Measurements from ENCODE around the gene GPS1. TPM values are rescaled to one million over a fixed set of nuclear protein-coding genes. Genes with fewer than 3 reads are reported as not detected.
A peak's percentile ranks its signal among the peaks of the same experiment; 100 is the strongest.

The GPS1 gene
- total and polyA plus RNA-seq, 10 of the 15 experiments (the other 5 are each of a cell fraction or from before 2014, with no cell fraction given): 2.2 to 146 (median 77.7) TPM

DNA sequence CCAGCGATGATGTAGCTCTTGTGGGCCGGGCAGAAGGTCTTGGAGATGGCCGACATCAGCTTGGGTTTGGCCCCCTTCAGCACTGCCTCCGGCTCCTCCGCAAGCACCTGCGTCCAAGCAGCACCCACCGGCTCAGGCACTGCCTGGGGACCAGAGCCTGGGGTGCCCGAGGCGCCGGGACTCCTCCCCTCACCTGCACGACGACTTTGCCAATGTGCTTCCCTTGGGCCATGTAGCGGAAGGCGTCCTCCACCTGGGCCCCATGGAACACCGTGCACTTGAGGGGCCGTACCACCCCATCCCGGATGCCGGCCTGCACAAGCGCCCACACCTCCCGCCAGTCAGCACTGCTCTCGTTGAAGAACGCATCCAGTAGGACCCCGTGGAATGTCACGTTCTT is 31.3 kb downstream of the GPS1 start:
- CTCF ChIA-PET: no interaction called here
- no peak overlapping the region for H2AFZ ChIP-seq (ENCODE audit: control insufficient read depth, low read depth, low read length)
- SMC1A ChIA-PET (ENCODE audit: uncharacterized antibody, unreplicated experiment): no interaction called here
- WGBS (ENCODE audit: insufficient coverage, insufficient replicate concordance, low lambda C conversion rate, missing lambda C conversion rate): 98% methylated on average over 23 of the region's 24 CpGs
- POLR2A ChIA-PET: no interaction called here
- RAD21 ChIA-PET (ENCODE audit: unreplicated experiment): no interaction called here
- no peaks in the 10 kb centered on the region for H3K79me2 ChIP-seq (ENCODE audit: control insufficient read depth, insufficient read depth, low read length)
- H3K4me2 ChIP-seq (ENCODE audit: control insufficient read depth, insufficient read depth): no peak overlapping the region
- no peak overlapping the region for H3K9ac ChIP-seq (ENCODE audit: control insufficient read depth, insufficient read depth, low read length)
- in situ Hi-C loops (cut with MboI): no loop called here
- intact Hi-C loops (cut with micrococcal nuclease; ENCODE audit: unreplicated experiment): no loop called here
- TF ChIP-seq BHLHE40 (IDR thresholded peaks at IDR 0.05; ENCODE audit: borderline replicate concordance in 1 of 2, low read depth in 2 of 2, low read length in 1 of 2): no peak
- TF ChIP-seq POLR2A (IDR thresholded peaks at IDR 0.05; ENCODE audit: low read depth, low read length): peak; percentile 41
- H3K27ac ChIP-seq (ENCODE audit: control insufficient read depth, insufficient read depth): no peak overlapping the region
- H3K4me3 ChIP-seq: no peak overlapping the region
- ATAC-seq (no peak), DNase-seq (ENCODE audit: low read depth, low spot score) (no peak), FAIRE-seq (no peak)
- no peaks in the 10 kb centered on the region for H4K20me1 ChIP-seq (ENCODE audit: control insufficient read depth, insufficient read depth)
- peaks cover 14 to 77% of the 10 kb centered on the region in 2 experiments; a peak in 3 of 4 replicates for H3K36me3 ChIP-seq (ENCODE audit: control insufficient read depth in 2 of 2, insufficient read depth in 2 of 2, low read length in 1 of 2)
- no peaks in the 10 kb centered on the region for H3K9me3 ChIP-seq (replicated peaks; ENCODE audit: control insufficient read depth, insufficient read depth, low read length)
- H3K4me1 ChIP-seq (ENCODE audit: control insufficient read depth, insufficient read depth, low read length): no peaks in the 10 kb centered on the region
- H3K27me3 ChIP-seq (replicated peaks in 1 of 2; ENCODE audit: control insufficient read depth in 2 of 2, insufficient read depth in 2 of 2, low read length in 1 of 2): no peaks in the 10 kb centered on the region
- TSS peak; percentile 61 for BruUV-seq (replicated peaks)

DNA sequence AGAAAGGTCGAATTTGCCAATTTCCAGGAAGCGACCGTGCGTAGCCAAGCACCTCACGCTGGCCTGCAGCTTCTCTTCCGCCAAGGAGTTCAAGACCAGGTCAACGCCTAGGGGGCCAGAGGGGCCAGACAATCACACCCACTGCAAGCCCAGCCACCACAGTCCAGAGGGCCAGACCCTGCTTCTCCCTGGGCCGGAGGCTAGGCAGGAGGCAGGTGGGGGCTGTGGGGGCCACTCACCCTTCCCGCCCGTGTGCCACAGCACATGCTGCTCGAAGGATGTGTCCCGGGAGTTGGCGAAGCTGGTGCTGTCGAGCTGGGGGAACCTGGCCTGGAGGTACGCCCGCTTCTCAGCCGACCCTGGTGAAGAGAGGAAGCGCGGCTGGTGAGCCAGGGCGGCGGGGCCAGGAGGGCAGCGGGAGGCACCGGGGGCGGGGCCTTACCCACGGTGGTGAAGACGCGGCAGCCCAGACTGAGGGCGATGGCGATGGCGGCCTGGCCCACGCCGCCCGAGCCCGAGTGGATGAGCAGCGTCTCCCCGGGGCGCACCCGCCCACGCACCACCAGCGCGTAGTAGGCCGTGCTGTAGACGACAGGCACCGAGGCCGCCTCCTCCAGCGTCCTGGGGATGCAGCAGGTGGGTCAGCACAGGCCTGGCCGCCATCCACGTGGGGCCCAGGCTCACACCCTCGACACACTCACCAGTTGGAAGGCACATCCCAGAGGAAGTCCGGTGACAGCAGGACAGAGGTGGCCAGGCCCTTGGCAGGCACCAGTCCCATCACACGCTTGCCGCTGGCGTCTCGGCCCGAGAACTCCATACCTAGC is 32.0 kb downstream of the GPS1 start:
- H2AFZ ChIP-seq (ENCODE audit: control insufficient read depth, low read depth, low read length): no peak overlapping the region
- ChIA-PET SMC1A (ENCODE audit: uncharacterized antibody, unreplicated experiment) (no interaction called here), CTCF (no interaction called here)

More for the DNA sequence above, 32.0 kb downstream of the GPS1 start:
- TF ChIP-seq CREB1 (IDR thresholded peaks at IDR 0.05; ENCODE audit: low read depth): no peak
- TF ChIP-seq STAT3 (IDR thresholded peaks at IDR 0.05; ENCODE audit: low read depth, low read length): no peak
- TF ChIP-seq BRCA1 (IDR thresholded peaks at IDR 0.05; ENCODE audit: low read depth, low read length): no peak
- no peak for TF ChIP-seq JUNB (IDR thresholded peaks at IDR 0.05)
- TF ChIP-seq, protein P1, sequence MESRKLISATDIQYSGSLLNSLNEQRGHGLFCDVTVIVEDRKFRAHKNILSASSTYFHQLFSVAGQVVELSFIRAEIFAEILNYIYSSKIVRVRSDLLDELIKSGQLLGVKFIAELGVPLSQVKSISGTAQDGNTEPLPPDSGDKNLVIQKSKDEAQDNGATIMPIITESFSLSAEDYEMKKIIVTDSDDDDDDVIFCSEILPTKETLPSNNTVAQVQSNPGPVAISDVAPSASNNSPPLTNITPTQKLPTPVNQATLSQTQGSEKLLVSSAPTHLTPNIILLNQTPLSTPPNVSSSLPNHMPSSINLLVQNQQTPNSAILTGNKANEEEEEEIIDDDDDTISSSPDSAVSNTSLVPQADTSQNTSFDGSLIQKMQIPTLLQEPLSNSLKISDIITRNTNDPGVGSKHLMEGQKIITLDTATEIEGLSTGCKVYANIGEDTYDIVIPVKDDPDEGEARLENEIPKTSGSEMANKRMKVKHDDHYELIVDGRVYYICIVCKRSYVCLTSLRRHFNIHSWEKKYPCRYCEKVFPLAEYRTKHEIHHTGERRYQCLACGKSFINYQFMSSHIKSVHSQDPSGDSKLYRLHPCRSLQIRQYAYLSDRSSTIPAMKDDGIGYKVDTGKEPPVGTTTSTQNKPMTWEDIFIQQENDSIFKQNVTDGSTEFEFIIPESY (IDR thresholded peaks at IDR 0.05): no peak
- DNase-seq (ENCODE audit: low read depth, low spot score): no peak
- Histone ChIP-seq H4K20me1 (ENCODE audit: control insufficient read depth, insufficient read depth) (no peaks in the 10 kb centered on the region), H3K79me2 (ENCODE audit: control insufficient read depth, insufficient read depth, low read length) (no peaks in the 10 kb centered on the region), H3K27me3 (replicated peaks in 1 of 2; ENCODE audit: control insufficient read depth in 2 of 2, insufficient read depth in 2 of 2, low read length in 1 of 2) (no peaks in the 10 kb centered on the region), H3K9ac (ENCODE audit: control insufficient read depth, insufficient read depth, low read length) (no peak overlapping the region), H3K4me3 (no peak overlapping the region), H3K27ac (ENCODE audit: control insufficient read depth, insufficient read depth) (no peak overlapping the region), H3K9me3 (replicated peaks; ENCODE audit: control insufficient read depth, insufficient read depth, low read length) (no peaks in the 10 kb centered on the region), H3K36me3 (ENCODE audit: control insufficient read depth in 2 of 2, insufficient read depth in 2 of 2, low read length in 1 of 2) (peaks cover 17 to 84% of the 10 kb centered on the region in 2 experiments), H3K4me2 (ENCODE audit: control insufficient read depth, insufficient read depth) (no peak overlapping the region), H3K4me1 (ENCODE audit: control insufficient read depth, insufficient read depth, low read length) (no peaks in the 10 kb centered on the region)
- ChIA-PET POLR2A (no interaction called here), RAD21 (ENCODE audit: unreplicated experiment) (no interaction called here)
- no TSS peak for BruUV-seq (replicated peaks)
- in situ Hi-C loops (cut with MboI) (no loop called here), intact Hi-C loops (cut with micrococcal nuclease; ENCODE audit: unreplicated experiment) (no loop called here)
- WGBS (ENCODE audit: insufficient coverage, insufficient replicate concordance, low lambda C conversion rate, missing lambda C conversion rate): 93% methylated on average over 41 of the region's 55 CpGs
- FAIRE-seq: no peak
- no peak for ATAC-seq
